ENCODE measurements around the gene SLC17A2. TPM values are rescaled to one million over a fixed set of nuclear protein-coding genes. Genes with fewer than 3 reads are reported as not detected.

The SLC17A2 gene
- total and polyA plus RNA-seq, 8 donors: 0.05 to 0.21 (median 0.20) TPM; not detected in 5

- Histone ChIP-seq H3K27ac (no peak overlapping the region), H3K36me3 (no peaks in the 10 kb centered on the region), H3K4me1 (peaks cover 10 to 17% (median 11%) of the 10 kb centered on the region in 3 donors), H3K4me3 (no peak overlapping the region), H3K9me3 (no peaks in the 10 kb centered on the region), H3K27me3 (no peaks in the 10 kb centered on the region)
- intact Hi-C loops (cut with DNase I): no loop called here
- ATAC-seq (no peak), FAIRE-seq (no peak), DNase-seq (no peak)
- WGBS, 2 donors: 22 to 33% methylated on average over 1 of the region's 1 CpG
- TF ChIP-seq, protein P1, sequence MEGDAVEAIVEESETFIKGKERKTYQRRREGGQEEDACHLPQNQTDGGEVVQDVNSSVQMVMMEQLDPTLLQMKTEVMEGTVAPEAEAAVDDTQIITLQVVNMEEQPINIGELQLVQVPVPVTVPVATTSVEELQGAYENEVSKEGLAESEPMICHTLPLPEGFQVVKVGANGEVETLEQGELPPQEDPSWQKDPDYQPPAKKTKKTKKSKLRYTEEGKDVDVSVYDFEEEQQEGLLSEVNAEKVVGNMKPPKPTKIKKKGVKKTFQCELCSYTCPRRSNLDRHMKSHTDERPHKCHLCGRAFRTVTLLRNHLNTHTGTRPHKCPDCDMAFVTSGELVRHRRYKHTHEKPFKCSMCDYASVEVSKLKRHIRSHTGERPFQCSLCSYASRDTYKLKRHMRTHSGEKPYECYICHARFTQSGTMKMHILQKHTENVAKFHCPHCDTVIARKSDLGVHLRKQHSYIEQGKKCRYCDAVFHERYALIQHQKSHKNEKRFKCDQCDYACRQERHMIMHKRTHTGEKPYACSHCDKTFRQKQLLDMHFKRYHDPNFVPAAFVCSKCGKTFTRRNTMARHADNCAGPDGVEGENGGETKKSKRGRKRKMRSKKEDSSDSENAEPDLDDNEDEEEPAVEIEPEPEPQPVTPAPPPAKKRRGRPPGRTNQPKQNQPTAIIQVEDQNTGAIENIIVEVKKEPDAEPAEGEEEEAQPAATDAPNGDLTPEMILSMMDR (IDR thresholded peaks at IDR 0.05): no peak
Measured at GRCh38 chr6:25900843-25901242, 29.6 kb downstream of the SLC17A2 start.

DNA sequence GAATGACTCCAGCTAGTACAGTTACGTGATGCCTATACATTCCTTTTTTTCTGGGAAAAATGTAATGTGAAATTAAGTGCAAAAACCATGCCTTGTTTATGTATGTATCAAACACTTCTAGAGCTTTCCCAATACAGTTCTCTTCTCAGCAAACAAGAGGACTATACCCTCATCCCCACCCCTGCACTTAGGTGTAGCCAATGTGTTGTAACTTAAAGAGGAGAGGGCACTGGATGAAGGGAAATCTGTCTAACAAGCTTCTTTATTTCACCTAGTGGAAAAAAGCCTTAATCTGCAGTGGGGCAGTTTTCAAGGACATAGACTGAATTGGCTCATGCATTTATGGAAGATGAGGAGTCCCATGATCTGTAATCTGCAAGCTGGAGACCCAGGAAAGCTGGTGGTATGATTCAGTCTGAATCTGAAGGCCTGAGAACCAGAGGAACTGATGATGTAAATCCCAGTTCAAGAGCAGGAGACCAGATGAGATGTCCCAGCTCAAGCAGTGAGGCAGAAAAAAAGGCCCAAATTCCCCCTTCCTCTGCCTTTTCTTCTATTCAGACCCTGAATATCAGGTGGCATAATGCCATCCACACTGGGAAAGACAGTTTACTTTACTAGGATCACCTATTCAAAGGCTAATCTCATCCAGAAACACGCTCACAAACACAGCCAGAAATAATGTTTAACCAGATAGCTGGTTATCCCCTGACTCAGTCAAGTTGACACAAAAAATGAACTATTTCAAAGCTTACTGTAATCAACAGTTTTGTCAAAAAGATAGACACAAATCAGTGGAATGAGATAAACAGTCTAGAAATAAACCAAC, 30.7 kb downstream of the SLC17A2 start:
- H3K4me3 ChIP-seq: no peak overlapping the region
- H3K27ac ChIP-seq: peak overlapping the region in 2 of 4 donors; percentile 39 to 41
- H3K4me1 ChIP-seq: peaks cover 10 to 17% (median 11%) of the 10 kb centered on the region in 3 donors
- no peaks in the 10 kb centered on the region for H3K27me3 ChIP-seq
- intact Hi-C loops (cut with DNase I): no loop called here
- DNase-seq (no peak), FAIRE-seq (no peak), ATAC-seq (peak in 3 of 4 donors; percentile 64 to 66 (median 65))
- H3K36me3 ChIP-seq: no peaks in the 10 kb centered on the region
- no peaks in the 10 kb centered on the region for H3K9me3 ChIP-seq
- 38 to 44% methylated on average over 2 of the region's 2 CpGs for WGBS, 2 donors
- TF ChIP-seq, protein P1 (IDR thresholded peaks at IDR 0.05): no peak

GRCh38 chr6:25899123-25899522, 31.4 kb downstream of the SLC17A2 start:
- DNase-seq (no peak), ATAC-seq (no peak), FAIRE-seq (no peak)
- H3K27me3 ChIP-seq: no peaks in the 10 kb centered on the region
- peaks cover 10 to 17% (median 11%) of the 10 kb centered on the region in 3 donors for H3K4me1 ChIP-seq
- TF ChIP-seq, protein P1 (IDR thresholded peaks at IDR 0.05): no peak
- intact Hi-C loops (cut with DNase I): no loop called here
- H3K4me3 ChIP-seq: no peak overlapping the region
- H3K27ac ChIP-seq: no peak overlapping the region
- no peaks in the 10 kb centered on the region for H3K9me3 ChIP-seq
- no peaks in the 10 kb centered on the region for H3K36me3 ChIP-seq
- 69 to 75% methylated on average over 2 of the region's 2 CpGs for WGBS, 2 donors

GRCh38 chr6:25898289-25898977, 32.1 kb downstream of the SLC17A2 start:
- DNase-seq (no peak), ATAC-seq (peak in 2 of 4 donors; percentile 23 to 47), FAIRE-seq (no peak)
- 86 to 91% methylated on average over 5 of the region's 5 CpGs for WGBS, 2 donors
- peaks cover 10 to 17% (median 11%) of the 10 kb centered on the region in 3 donors for H3K4me1 ChIP-seq
- no peak overlapping the region for H3K4me3 ChIP-seq
- no peaks in the 10 kb centered on the region for H3K9me3 ChIP-seq
- no peaks in the 10 kb centered on the region for H3K27me3 ChIP-seq
- no peak overlapping the region for H3K27ac ChIP-seq
- no peaks in the 10 kb centered on the region for H3K36me3 ChIP-seq
- intact Hi-C loops (cut with DNase I): no loop called here
- TF ChIP-seq, protein P1 (IDR thresholded peaks at IDR 0.05): no peak

Measured in pancreas (tissue), 10 donors.